HG03558 (cell line): ENCODE results near the gene SLC6A3.

Source experiments
- ATAC-seq: cut with Tn5 transposase; IDR thresholded peaks from one replicate; pipeline ENCODE4 v1.9.1; 2021; ENCODE audit warnings: moderate number of reproducible peaks; ENCODE audit not compliant: unreplicated experiment; ENCODE audit errors: extremely low read depth

The SLC6A3 gene

DNA sequence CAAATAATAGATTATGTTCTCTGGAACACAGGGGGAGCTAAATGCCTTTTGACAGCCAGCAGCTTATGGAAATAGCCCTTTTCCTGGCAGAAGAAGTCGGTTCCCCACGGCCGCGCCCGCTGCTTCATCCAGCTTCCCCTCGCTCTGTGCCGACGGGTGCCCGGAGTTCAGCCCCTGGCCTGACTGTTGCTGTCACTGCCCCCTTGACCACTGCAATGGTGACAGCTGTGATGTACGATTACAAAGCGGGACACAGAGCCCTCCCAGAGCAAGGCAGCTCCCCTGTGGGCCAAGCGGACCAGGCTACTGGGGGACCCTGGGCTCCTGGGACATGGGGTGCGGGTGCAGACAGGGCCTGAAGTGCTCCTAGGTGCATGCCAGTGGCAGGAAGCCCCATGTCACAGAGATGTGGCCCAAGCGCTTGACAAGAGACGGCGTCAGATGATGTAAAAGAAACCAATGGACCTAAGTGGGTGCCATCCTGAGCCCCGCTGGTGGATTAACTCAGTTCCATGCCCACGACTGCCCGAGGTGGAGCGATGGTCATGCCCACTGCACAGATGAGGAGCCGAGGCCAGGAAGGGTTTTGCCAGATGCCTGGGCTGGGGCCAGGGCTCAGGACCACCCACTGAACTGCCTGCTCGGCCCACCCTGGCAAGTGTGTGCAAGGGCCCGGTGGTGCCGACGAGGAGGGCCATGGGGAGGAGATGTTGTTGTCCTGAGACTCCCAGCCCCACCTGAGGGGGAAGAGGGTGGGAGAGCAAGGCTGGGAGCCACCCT lies 87.1 kb downstream of the SLC6A3 start:
- no peak for ATAC-seq

DNA sequence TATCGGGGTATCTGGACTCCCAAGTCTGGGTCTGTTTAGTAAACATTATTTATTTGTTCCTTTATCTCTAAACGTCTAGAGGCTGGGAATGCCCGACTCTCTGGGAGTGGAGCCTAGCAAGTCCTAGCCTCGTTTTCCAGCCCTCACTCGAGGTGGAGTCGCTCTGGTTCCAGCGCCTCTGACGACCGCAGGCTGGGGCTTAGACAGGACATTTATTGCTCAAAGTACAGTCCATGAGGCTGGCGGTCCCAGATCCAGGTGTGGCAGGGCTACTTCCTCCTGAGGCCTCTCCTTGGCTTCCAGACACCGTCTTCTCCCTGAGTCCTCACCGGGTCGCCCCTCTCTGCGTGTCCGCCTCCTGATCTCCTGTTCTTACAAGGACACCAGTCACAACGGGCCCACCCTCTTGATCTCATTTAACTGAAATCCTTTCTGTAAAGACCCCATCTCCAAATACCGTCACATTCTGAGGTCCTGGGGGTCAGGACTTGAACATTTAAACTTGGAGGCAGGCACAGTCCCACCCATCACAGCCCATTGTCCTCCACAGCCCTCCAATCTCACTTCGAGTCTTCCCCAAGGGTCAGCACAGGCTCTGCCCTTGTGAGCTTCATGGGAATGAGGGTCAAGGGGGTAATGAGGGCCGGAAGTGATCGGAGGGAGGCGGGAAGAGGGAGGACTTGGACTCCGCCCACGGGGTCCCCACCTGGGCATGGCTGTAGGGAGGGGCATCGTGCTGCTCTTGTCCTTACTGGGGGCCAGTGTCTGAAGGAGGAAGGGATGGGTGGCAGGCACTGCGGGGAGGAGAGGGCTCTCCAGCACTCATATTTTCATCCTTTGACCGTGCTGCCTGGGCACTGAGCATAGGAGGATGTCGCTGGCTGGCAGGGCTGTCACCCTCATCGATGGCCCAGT lies 88.1 kb downstream of the SLC6A3 start:
- no peak for ATAC-seq

DNA sequence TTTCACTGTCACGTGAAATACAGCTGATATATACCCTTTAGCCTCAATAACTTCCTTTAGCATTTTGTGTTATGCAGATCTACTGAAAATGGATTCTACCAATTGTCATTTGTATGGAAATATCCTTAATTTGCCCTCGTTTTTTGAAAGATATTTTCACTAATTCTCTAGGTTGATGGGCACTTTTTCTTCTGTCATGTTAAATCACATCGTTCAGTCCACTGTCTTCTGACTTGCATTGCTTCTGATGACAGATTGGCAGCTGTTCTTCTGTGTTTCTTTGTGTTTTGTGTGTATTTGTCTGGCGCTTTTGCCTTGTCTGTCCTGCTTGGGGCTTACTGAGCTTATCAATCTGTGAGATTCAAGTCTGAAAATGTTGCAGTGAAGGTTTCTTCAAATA lies 90.7 kb downstream of the SLC6A3 start:
- ATAC-seq: no peak

DNA sequence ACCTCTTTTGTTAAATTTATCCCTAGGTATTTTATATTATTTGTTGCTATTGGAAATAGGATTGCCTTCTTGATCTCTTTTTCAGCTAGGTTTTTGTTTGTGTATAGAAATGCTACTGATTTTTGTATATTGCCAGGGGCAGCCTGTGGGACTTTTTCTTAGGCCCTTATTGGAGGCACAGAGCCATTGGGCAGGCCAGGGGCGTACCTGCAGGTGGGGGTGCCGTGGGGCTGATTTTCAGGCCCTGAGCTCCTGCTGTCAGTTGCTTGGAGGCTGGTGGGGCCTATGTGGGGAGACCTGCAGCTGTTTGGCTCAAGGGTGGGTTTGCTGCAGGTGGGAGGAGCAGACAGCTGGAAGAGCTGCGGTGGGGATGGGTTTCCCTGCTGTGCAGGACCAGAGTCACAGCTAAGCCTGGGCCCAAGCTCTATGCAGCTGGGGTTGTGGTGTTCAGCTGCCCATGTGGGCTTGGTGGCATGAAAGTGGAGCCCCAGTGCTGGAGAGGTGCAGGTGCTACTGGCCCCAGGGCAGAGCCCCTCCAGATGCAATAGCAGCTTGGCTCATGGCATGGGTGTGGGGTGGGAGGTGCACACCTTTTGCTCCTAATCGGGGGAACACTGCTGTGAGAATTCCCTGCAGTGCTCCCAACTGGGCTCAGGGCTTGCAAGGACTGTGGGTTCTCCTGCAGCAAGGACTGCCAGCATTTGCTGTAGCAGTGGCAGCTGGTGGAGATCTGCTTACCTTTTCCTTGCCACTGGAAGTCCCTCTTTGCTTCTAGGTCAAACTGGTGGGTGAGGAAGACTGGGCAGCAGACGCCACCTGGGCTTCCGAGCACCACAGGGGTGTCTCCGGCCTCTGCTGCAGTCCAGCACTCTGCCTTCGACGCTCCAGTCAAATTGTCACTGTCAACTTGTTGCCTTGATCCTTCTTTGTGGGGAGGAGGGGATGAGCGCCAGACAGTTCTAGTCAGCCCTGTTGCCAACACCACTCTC lies 92.7 kb downstream of the SLC6A3 start:
- ATAC-seq: no peak

DNA sequence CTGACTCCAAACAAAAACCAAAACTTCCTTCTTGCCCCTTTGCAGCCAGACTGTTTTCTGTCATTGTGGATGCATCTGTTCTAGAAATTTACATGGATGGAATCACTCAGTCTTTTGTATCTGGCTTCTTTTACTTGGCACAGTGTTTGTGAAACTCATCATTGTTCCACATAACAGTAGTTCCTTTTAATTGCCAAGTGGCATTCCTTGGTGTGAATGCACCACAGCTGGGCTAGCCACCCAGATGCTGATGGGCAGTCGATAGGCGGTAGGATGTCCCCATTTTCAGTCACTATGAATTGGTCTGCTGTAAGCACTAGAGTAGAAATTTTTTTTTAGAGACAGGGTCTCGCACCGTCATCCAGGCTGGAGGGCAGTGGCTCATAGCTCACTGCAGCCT lies 94.1 kb downstream of the SLC6A3 start:
- no peak for ATAC-seq

DNA sequence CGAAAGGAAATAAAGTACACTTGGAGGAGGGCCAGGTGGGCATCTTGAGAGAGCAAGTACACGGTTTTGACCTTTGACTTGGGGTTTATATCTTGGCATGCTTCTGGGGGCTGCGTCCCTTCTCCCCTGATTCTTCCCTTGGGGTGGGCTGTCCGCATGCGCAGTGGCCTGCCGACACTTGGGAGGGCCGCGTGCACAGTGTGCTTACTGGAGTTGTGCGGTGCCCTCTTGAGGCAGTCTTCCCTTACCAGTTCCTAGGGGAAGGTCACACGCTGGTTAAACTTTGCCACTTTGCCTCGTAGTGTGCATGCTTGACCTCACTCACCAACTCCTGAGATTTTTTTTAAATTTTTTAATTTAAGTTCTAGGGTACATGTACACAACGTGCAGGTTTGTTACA lies 96.0 kb downstream of the SLC6A3 start:
- ATAC-seq: no peak

DNA sequence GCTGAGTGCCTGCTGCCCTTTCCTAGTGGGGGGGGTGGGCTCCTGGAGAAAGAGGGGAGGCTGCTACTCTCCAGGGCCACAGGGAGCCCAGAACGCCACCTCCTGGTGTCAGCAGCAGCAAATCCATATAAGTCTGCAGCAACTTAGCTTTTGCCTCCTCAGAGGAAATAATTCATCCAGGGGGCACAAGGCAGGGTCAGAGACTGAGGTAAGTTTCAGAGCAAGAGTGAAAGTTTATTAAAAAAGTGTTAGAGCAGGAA lies 96.3 kb downstream of the SLC6A3 start:
- no peak for ATAC-seq

DNA sequence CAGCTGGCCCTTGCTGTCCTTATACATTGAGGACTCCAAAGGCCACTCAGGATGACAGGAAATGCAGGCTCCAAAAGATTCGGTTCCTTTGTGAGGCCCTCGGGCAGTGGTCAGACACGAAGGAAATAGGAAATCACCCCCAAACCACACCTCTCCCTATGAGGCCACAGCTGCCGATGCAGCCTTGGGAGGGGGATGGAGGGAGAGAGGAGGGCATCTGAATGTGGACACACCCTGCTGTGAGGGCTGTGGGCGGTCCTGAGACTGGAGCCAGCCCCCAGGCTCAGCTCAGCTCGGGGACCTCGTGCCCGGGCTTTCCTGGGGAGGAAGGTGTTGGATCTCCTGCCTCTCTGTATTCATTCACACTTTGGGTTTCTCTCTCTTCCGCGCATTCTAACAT lies 97.7 kb downstream of the SLC6A3 start:
- no peak for ATAC-seq

DNA sequence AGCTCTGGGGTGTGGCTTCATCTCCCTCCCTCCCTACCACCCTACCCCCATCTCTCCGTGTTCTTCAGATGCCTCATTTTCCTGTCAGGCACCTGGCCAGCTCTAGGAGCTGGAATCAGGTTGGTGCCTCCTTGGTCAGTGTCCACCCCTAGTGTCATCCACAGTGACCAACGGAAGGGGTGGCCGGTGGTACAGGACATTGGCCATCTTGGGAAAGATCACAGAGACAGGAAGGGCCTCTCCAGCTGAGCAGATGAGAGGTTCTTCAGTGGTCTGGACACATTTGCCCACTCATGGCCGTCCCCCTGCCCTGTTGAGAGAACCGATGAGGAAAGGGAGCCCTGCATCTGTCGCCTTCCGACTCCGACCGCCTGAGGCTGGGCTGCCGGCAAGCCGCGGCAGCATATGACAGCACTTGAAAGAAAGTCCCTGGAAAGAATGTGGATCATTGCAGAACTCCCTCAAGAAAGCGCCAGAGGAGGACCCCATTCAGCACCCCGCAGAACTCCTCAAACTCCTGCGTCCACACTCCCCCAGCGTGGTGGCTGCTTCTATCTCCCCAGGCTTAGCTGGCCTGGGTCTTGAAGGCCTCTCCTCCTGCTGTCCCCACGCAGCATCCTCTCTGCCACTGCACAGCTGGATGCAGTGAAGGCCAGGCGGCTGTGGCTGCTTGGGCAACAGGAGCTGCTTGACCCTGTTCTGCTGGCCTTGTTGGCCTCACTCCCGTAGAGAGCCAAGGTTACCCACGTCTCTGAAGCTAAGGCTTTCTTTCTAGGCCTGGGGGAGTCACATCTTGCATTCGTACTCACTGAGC lies 98.4 kb downstream of the SLC6A3 start:
- ATAC-seq: no peak

DNA sequence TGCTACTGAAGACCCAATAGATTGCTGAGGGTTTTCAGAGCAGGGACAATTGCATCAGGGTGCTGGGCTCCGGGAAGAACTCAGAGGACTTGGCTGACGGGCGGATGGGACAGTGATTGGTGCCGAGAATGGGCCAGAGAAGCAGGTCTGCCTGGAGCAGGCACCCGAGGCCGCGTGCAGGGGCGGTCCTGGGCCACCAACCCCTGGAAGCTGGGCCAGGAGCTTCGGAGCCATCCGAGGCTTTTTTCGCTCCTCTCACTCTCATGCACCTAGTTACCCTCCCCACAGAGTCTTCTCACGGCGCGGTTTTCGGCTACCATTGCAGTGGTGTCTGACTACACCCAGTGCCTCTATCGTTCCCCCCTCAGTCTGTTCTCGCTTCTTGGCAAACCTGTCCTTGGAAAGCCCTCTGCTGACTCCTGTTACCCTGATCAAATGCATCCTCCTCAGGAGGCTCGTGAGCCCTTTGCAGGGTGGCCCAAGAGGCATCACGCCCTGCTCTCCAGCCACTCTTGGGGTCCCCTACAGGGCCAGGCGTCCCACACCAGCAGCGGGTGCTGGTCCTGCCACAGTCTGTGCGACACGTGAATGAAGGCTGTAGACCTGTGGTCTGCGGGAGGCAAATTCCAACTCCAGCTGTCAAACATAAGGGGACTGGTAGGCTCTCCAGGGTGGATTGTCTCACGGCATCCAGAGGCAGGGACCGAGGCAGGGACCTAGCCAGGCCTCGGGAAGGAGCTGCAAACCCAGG lies 99.2 kb downstream of the SLC6A3 start:
- ATAC-seq: no peak

DNA sequence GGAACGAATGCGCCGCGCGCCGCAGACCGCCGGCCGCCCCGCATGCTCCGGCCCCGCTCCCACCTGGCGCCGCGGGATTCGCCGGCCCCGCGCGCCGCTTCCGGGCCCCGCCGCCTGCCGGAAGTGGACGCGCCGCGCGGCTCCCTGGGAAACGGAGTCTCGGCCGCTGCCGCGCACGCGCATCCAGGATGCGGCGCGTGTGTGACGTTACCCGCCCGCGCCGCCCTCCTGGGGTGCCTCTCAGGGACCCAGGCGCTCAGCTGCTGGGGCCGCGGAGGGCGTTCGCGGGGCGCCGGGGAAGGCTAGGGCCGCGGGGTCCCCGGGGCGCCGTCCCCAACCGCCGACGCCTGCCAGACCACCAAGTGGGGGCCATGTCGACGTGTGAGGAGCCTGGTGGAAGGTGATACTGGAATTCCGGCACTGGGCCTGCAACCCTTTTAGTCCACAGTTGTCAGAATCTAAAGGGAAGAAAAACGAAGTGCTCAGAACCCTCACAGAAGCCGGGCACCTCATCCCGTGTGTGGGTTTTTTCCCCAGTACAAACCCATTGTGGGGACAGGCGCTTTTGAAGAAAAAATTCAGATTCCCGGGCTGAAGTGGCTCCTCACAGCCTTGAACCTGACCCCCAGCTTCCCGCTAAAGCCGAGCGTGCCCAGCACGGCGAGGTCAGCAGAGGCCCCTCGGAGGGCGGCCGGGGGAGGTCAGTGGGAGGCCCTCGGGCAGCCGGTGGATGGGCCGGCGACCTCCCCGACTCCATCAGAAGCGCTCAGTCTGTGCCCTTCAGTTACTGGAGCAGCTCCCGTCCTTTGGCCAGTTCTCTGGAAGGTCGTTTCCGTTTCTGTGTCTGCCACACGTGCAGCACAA lies 100.0 kb downstream of the SLC6A3 start, which contains the start of gene CLPTM1L:
Gene CLPTM1L, minus strand, starts transcription at position 125 of the 864 bp plus-strand sequence. CDS start 258 bp downstream, outside the sequence.
- peak; percentile 59 for ATAC-seq

DNA sequence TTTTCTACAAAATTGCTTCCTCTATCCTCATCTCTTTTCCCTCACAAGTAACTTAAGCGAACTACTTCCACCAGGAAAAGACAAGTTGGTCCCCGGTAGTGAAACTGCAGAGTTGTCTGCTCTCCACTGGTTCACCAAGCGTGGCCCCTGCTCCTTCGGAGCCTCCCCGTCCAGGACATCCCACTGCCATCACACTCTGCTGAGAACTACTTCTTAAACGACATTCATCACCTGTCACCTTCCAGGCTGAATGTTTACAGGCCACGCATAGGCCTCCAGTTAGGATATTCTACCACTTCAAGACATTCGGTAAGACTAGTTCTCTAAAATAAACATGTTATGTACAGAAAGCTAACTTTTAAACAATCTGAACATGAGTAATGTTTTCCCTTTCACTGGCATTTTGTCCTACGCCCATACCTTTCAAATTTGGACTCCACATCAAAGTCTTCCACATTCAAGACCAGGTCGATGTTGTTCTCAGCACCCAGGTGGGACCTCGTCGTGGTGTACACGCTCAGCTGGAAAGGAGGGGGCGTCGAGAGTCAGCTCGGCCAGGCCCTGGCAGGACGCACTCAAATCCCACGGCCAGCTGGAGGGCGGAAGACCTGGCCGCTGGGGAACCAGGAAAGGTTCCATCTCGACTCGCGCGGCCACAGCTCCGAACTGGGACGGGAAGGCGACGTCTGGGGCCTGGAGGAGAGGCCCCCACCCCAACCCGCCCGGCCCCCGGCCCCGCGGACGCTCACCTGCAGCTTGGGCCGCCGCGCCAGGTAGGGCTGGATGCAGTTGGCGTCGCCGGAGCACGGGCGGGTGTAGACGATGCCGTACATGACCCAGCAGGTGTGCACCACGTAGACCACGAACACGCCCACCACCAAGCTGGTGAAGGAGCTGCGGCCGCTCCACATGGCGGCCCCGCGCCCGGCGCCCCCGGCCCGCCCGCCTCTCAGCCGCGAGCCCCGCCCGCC lies 101.0 kb downstream of the SLC6A3 start:
- no peak for ATAC-seq

DNA sequence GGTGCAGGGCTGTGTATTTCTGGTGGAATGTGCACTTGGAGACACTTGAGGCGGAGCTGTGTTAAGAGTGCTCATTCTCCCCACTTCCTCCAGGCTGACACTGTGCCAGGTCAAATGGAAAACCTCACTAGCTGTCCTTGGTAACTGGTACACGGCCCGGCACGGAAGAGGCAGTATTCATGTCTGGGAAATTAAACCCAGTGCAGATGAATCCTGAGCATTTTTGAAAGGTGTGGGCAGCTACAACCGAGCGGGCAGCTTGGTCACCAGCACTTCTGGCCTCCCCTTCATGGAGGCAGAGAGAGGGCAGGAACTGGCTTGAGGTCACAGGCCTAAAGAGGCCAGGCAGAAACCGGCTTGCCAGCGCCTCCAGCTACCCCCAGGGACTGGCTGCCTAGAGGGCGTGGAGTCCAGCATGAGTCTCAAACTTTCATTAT lies 101.9 kb downstream of the SLC6A3 start:
- no peak for ATAC-seq
